Measurements from ENCODE around the gene ERICH2. TPM values are rescaled to one million over a fixed set of nuclear protein-coding genes. Genes with fewer than 3 reads are reported as not detected.

Gene ERICH2
- total RNA-seq, 4 donors from 2014 or later, result 1.7 TPM; not detected in 3

DNA sequence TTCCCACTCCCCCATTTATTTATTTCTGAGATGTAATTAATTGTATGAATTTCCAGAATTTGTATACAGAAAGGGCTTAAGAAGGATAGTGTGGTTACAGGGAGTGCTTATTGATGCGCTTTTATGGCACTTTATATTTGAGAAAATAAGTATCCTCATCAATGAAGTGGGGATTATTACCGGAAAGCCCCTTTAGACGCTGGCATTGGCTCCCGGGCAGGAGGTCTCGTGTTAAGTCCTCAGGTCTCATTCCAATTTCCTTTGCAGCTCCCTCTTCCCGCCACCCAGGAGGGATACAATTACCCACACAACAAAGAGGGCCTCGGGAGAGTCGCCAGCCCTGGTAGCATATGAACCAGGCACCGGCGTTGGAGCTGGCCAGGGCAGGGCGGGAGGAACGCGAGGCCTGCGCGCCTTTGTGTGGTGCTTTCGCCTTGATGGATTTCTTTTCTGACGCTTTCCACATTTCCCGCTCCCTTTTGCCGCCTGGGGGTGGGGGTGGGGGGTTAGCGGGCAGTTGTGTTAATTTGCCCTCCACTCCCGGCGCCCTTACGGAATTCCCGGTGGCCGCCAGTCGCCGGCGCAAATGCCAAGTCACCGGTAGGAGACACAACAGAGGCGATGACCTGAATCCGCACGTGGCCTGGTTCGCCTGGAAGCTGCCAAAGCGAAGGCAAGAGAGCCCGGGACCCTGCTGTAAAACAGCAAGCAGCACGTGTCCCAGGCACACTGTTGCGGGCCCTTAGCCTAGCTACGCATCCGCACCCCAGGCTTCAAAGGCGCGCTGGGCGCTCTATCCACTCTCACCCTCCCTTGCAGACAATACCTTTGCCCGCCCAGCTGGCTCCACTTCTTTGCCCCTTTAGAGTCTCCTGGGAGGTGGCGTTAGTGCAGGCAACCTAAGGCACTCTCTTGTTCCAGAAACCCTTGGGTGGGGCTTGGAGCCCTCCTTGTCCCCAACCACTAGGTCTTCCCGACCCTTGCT, 49.8 kb downstream of the ERICH2 start:
- H3K9me3 ChIP-seq, result no peaks in the 10 kb centered on the region
- intact Hi-C loops (cut with DNase I), result no loop called here
- H3K4me3 ChIP-seq, result peak overlapping the region; percentile 14 to 50 (median 44)
- no peaks in the 10 kb centered on the region for H3K36me3 ChIP-seq
- TF ChIP-seq POLR2A (IDR thresholded peaks at IDR 0.05; ENCODE audit: low read depth) (no peak), POLR2AphosphoS5 (IDR thresholded peaks at IDR 0.05) (no peak), EP300 (IDR thresholded peaks at IDR 0.05) (no peak)
- TF ChIP-seq, protein P1, sequence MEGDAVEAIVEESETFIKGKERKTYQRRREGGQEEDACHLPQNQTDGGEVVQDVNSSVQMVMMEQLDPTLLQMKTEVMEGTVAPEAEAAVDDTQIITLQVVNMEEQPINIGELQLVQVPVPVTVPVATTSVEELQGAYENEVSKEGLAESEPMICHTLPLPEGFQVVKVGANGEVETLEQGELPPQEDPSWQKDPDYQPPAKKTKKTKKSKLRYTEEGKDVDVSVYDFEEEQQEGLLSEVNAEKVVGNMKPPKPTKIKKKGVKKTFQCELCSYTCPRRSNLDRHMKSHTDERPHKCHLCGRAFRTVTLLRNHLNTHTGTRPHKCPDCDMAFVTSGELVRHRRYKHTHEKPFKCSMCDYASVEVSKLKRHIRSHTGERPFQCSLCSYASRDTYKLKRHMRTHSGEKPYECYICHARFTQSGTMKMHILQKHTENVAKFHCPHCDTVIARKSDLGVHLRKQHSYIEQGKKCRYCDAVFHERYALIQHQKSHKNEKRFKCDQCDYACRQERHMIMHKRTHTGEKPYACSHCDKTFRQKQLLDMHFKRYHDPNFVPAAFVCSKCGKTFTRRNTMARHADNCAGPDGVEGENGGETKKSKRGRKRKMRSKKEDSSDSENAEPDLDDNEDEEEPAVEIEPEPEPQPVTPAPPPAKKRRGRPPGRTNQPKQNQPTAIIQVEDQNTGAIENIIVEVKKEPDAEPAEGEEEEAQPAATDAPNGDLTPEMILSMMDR (IDR thresholded peaks at IDR 0.05), result no peak
- peaks cover 4 to 100% (median 80%) of the 10 kb centered on the region in 4 donors for H3K27me3 ChIP-seq
- 19% methylated on average over 36 of the region's 45 CpGs for WGBS
- DNase-seq (ENCODE audit: extremely low spot score), result no peak
- no peak overlapping the region for H3K27ac ChIP-seq (replicated peaks in 1 of 4)
- peaks cover 79 to 86% (median 85%) of the 10 kb centered on the region in 4 donors for H3K4me1 ChIP-seq

DNA sequence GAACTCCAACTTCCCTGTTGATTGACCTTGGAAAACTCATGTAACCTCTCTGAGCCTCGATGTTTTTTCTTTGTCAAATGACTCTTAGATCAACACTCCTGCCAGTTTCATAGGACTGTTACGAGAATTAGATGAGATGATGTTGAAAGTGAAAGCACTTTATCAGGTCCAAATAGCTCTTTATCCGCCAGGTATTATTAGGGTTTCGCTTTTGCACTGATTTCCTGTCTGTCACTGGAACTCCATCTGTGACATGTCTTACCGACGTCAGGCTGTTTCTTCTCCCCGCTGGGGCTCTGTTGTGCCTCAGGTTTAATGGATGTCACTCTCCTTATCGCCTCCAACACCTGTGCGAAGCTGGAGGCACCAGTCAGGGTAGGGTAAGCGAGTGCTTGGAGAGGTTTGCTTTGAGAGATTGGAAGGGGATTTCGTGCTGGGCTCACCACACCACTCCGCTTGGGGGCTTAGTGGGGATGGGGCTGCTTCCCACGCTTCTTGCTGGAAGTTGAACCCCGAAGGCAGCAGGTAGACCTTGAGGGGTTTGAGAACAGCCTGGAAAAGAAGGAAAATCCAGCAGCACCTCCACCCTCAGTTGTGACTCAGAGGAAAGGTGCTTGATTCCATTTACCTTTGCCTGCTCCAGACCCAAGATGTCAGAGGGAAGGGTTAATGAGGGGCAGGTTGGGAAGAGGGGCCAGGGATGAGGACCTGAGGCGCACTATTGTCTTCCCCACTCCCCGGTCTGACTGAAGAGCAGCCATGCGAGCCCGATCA, 50.8 kb downstream of the ERICH2 start:
- peak overlapping the region; percentile 14 to 50 (median 44) for H3K4me3 ChIP-seq
- intact Hi-C loops (cut with DNase I), result no loop called here
- WGBS, result 19% methylated on average over 17 of the region's 18 CpGs
- no peaks in the 10 kb centered on the region for H3K9me3 ChIP-seq
- DNase-seq (ENCODE audit: extremely low spot score), result no peak
- no peaks in the 10 kb centered on the region for H3K36me3 ChIP-seq
- peaks cover 70 to 76% (median 76%) of the 10 kb centered on the region in 4 donors for H3K4me1 ChIP-seq
- peaks cover 2 to 99% (median 71%) of the 10 kb centered on the region in 4 donors for H3K27me3 ChIP-seq
- TF ChIP-seq, protein P1 (IDR thresholded peaks at IDR 0.05), result no peak
- TF ChIP-seq POLR2A (IDR thresholded peaks at IDR 0.05; ENCODE audit: low read depth) (no peak), POLR2AphosphoS5 (IDR thresholded peaks at IDR 0.05) (no peak), EP300 (IDR thresholded peaks at IDR 0.05) (no peak)
- H3K27ac ChIP-seq (replicated peaks in 1 of 4), result no peak overlapping the region

DNA sequence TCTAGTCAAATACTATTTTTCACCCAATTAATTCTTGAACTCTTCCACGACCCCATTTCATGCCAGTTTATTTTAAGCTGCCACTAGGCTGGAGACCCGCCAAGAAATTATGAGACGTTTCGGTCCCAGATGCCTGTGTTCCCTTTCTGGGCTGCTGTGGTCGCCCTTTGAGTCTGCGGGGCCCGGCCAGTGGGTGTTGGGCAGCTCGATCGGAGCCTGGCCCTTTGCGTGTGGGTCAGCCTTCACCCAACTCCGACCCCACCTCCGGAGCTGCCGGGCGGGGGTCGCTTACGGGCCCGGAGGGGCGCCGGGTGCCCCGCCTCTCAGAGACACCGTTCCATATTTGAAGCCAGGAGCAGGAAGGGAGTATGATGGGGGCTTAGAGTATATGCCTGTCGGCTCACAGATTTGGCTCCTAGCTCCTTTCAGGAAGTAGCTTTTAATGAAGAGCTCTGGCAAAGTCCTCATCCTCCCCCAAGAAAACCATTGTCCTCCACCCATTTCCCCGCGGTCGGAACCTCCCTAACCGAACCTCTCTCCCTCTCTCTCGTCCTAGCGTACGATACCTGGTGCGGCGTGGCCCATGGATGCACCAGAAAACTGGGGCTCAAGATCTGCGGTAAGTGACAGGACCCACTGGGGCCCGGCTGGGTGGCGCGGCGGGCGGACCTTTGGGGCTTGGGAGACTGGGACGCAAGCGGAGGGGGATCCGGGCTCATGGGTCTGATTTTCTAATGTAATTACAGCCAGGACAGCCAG, 51.5 kb downstream of the ERICH2 start:
- no peak for DNase-seq (ENCODE audit: extremely low spot score)
- 11% methylated on average over 7 of the region's 40 CpGs for WGBS
- H3K36me3 ChIP-seq, result no peaks in the 10 kb centered on the region
- no peak overlapping the region for H3K27ac ChIP-seq (replicated peaks in 1 of 4)
- peak overlapping the region; percentile 33 to 50 (median 49) for H3K4me3 ChIP-seq
- H3K4me1 ChIP-seq, result peaks cover 63 to 68% (median 68%) of the 10 kb centered on the region in 4 donors
- H3K9me3 ChIP-seq, result no peaks in the 10 kb centered on the region
- TF ChIP-seq POLR2AphosphoS5 (IDR thresholded peaks at IDR 0.05) (no peak), EP300 (IDR thresholded peaks at IDR 0.05) (no peak), POLR2A (IDR thresholded peaks at IDR 0.05; ENCODE audit: low read depth) (no peak)
- TF ChIP-seq, protein P1 (IDR thresholded peaks at IDR 0.05), result no peak
- intact Hi-C loops (cut with DNase I), result no loop called here
- peaks cover 0 to 99% (median 66%) of the 10 kb centered on the region in 4 donors for H3K27me3 ChIP-seq

DNA sequence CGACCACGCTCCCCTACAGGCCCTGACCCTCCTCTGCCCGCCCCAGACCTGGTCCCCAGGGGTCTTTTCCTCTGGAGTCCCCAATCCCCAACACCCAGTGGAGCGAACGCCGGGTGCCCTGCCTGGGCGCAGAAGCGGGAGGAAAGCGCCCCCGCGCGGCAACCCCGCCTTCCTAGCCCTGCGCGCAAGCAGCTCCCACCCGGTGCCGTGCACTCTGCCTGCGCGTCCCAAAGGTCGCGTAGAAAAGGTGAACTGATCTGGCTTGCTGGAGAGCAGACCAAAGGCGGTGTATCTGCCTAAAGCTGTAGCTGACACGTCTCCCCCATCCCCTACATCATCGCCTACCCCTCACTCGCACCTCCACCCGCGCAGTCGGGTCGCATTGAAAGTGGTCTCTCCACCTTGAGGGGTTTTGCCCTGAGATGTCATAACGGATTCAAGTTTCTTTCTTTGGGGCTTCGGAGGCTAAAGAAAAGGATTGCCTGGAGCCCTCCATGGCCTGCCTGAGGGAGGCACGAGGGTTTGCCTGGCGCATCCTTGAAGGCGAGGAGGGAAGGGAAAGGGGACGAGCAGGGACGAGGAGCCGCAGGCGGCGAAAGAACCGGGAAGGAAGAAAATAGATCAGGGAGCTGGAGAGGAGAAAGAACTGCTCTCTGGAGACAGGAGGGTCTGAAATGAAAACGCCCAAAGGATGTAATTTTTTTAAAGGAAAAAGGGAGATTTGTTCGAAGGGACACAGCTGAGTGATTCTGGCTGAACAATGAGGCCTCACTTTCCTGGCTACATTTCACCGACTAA, 52.3 kb downstream of the ERICH2 start:
- peaks cover 0 to 99% (median 59%) of the 10 kb centered on the region in 4 donors for H3K27me3 ChIP-seq
- TF ChIP-seq EP300 (IDR thresholded peaks at IDR 0.05) (no peak), POLR2A (IDR thresholded peaks at IDR 0.05; ENCODE audit: low read depth) (no peak), POLR2AphosphoS5 (IDR thresholded peaks at IDR 0.05) (no peak)
- TF ChIP-seq, protein P1 (IDR thresholded peaks at IDR 0.05), result no peak
- H3K4me1 ChIP-seq, result peaks cover 55 to 60% (median 60%) of the 10 kb centered on the region in 4 donors
- no peaks in the 10 kb centered on the region for H3K36me3 ChIP-seq
- WGBS, result 14% methylated on average over 30 of the region's 43 CpGs
- H3K4me3 ChIP-seq, result peak overlapping the region; percentile 42 to 50 (median 49)
- no peak for DNase-seq (ENCODE audit: extremely low spot score)
- H3K27ac ChIP-seq (replicated peaks in 1 of 4), result no peak overlapping the region
- intact Hi-C loops (cut with DNase I), result no loop called here
- no peaks in the 10 kb centered on the region for H3K9me3 ChIP-seq

Data from esophagus muscularis mucosa (tissue), 4 donors.